GM10266 (cell line): ENCODE data around the gene CCT6B.
A peak's percentile ranks its signal among the peaks of the same experiment; 100 is the strongest.
"Not testable (repeated sequence)": the region's sequence is repeated elsewhere in the genome, so short reads cannot be mapped to it uniquely, and the experiment has no call there.

Experiments
- DNase-seq: peaks from one replicate; pipeline ENCODE4 v3.0.0; 2012; ENCODE audit errors: extremely low spot score
- CTCF ChIP-seq: IDR thresholded peaks from 2 replicates; pipeline ENCODE4 v1.5.1; 2012; ENCODE audit warnings: mild to moderate bottlenecking, low read depth; ENCODE audit not compliant: control insufficient read depth, insufficient read depth; ENCODE audit errors: missing control alignments

Gene CCT6B

GRCh38 chr17:34961093-34961911 is at the start of gene CCT6B, which contains the start of gene ZNF830:
CCT6B (minus strand) TSS chr17:34961460; CDS start chr17:34961393, 67 bp downstream.
ZNF830 (plus strand) TSS chr17:34961540; CDS start chr17:34961567, 27 bp downstream.
- peak; percentile 88 for DNase-seq
- TF ChIP-seq CTCF = no peak

GRCh38 chr17:35010093-35010492 is 48.8 kb upstream of the CCT6B start:
- DNase-seq = no peak
- no peak for TF ChIP-seq CTCF

GRCh38 chr17:35006961-35007360 is 45.7 kb upstream of the CCT6B start:
- TF ChIP-seq CTCF = no peak
- DNase-seq = no peak

GRCh38 chr17:35006345-35006744 is 45.1 kb upstream of the CCT6B start:
- no peak for DNase-seq
- no peak for TF ChIP-seq CTCF

- DNase-seq = no peak
- no peak for TF ChIP-seq CTCF
These were observed 42.5 kb upstream of the CCT6B start for GRCh38 chr17:35003778-35004177.

- no peak for TF ChIP-seq CTCF
- no peak for DNase-seq
These were observed 41.8 kb upstream of the CCT6B start for GRCh38 chr17:35002876-35003551.

GRCh38 chr17:35001549-35001948 is 40.3 kb upstream of the CCT6B start:
- DNase-seq = no peak
- TF ChIP-seq CTCF = no peak

- DNase-seq = not testable (repeated sequence)
These were observed 39.7 kb upstream of the CCT6B start for GRCh38 chr17:35000965-35001364.
